WTC11 (cell line): ENCODE data around the gene A1BG. TPM values are rescaled to one million over a fixed set of nuclear protein-coding genes. Genes with fewer than 3 reads are reported as not detected.

Experiments used
- ATAC-seq: fragments of 200-7000 bp; cut with Tn5 transposase; 2 replicates; pipeline ENCODE4 v1.10.0; 2021; ENCODE audit warnings: mild to moderate bottlenecking, moderate library complexity
- CTCF ChIA-PET: fragments of 300-600 bp; sonication (Branson Sonifier 250); formaldehyde crosslinking; loops from one replicate; lab custom pipeline; 2021; ENCODE audit warnings: antibody characterized with exemption; lab: Charles Lee
- POLR2A ChIA-PET: fragments of 350-600 bp; sonication (Branson Sonifier 250); formaldehyde crosslinking; loops from one replicate; lab custom pipeline; 2021; ENCODE audit warnings: antibody characterized with exemption; lab: Charles Lee
- DNase-seq: peaks from one replicate; pipeline ENCODE4 v3.0.0; 2021; ENCODE audit warnings: low spot score
- H3K27ac Mint-ChIP-seq: 2 replicates; pipeline ENCODE4 v1.8.0; 2021; ENCODE audit warnings: mixed read lengths
- H3K27me3 Mint-ChIP-seq: 2 replicates; pipeline ENCODE4 v1.8.0; 2021; ENCODE audit warnings: low read depth, mild to moderate bottlenecking, moderate library complexity, mixed read lengths
- H3K36me3 Mint-ChIP-seq: 2 replicates; pipeline ENCODE4 v1.8.0; 2021; ENCODE audit warnings: mixed read lengths
- H3K4me1 Mint-ChIP-seq: 2 replicates; pipeline ENCODE4 v1.8.0; 2022; ENCODE audit warnings: mixed read lengths
- H3K4me3 Mint-ChIP-seq: 2 replicates; pipeline ENCODE4 v1.8.0; 2021; ENCODE audit warnings: mild to moderate bottlenecking, moderate library complexity, mixed read lengths
- H3K9me3 Mint-ChIP-seq: 2 replicates; pipeline ENCODE4 v1.8.0; 2021; ENCODE audit warnings: mixed read lengths
- AFF4 ChIP-seq: sonication (generic); formaldehyde crosslinking; IDR thresholded peaks from 2 replicates; pipeline ENCODE4 v1.8.1; 2023; ENCODE audit warnings: mild to moderate bottlenecking, missing genetic modification reagents, borderline replicate concordance
- ATF2 ChIP-seq: sonication (generic); formaldehyde crosslinking; IDR thresholded peaks from 2 replicates; pipeline ENCODE4 v1.8.1; 2022; ENCODE audit warnings: low read depth, missing genetic modification reagents, borderline replicate concordance
- CREM ChIP-seq: sonication (generic); formaldehyde crosslinking; IDR thresholded peaks from 2 replicates; pipeline ENCODE4 v1.8.1; 2022; ENCODE audit warnings: mild to moderate bottlenecking, missing genetic modification reagents, moderate library complexity
- E2F5 ChIP-seq: sonication (generic); formaldehyde crosslinking; IDR thresholded peaks from 2 replicates; pipeline ENCODE4 v1.8.1; 2022; ENCODE audit warnings: mild to moderate bottlenecking, moderate library complexity, missing genetic modification reagents
- EMX1 ChIP-seq: fragments of 250-450 bp; sonication (Bioruptor Pico); IDR thresholded peaks from 2 replicates; pipeline ENCODE4 v1.8.0; 2021; ENCODE audit warnings: mild to moderate bottlenecking
- ERG ChIP-seq: fragments of 250-450 bp; sonication (Bioruptor Pico); IDR thresholded peaks from 2 replicates; pipeline ENCODE4 v1.8.0; 2021; ENCODE audit warnings: mild to moderate bottlenecking
- ESRRA ChIP-seq: sonication (generic); formaldehyde crosslinking; IDR thresholded peaks from 2 replicates; pipeline ENCODE4 v1.8.1; 2022; ENCODE audit warnings: mild to moderate bottlenecking, missing genetic modification reagents, borderline replicate concordance
- HMGXB4 ChIP-seq: sonication (generic); formaldehyde crosslinking; IDR thresholded peaks from 2 replicates; pipeline ENCODE4 v1.8.1; 2023; ENCODE audit warnings: mild to moderate bottlenecking, moderate library complexity, missing genetic modification reagents
- IRF2 ChIP-seq: sonication (generic); formaldehyde crosslinking; IDR thresholded peaks from 2 replicates; pipeline ENCODE4 v1.8.0; 2022; ENCODE audit warnings: low read depth, missing genetic modification reagents, borderline replicate concordance
- KAT7 ChIP-seq: sonication (generic); formaldehyde crosslinking; IDR thresholded peaks from 2 replicates; pipeline ENCODE4 v1.8.1; 2023; ENCODE audit warnings: missing genetic modification reagents, mild to moderate bottlenecking, borderline replicate concordance
- MAX ChIP-seq: sonication (generic); formaldehyde crosslinking; IDR thresholded peaks from 2 replicates; pipeline ENCODE4 v1.8.0; 2022; ENCODE audit warnings: mild to moderate bottlenecking, missing genetic modification reagents
- MLX ChIP-seq: sonication (generic); formaldehyde crosslinking; IDR thresholded peaks from 2 replicates; pipeline ENCODE4 v1.8.1; 2023; ENCODE audit warnings: mild to moderate bottlenecking, missing genetic modification reagents, moderate library complexity
- NFE2L1 ChIP-seq: sonication (generic); formaldehyde crosslinking; IDR thresholded peaks from 2 replicates; pipeline ENCODE4 v1.8.1; 2023; ENCODE audit warnings: missing genetic modification reagents
- NFYB ChIP-seq: sonication (generic); formaldehyde crosslinking; conservative IDR thresholded peaks from 2 replicates; pipeline ENCODE4 v1.8.0; 2022; ENCODE audit warnings: low read depth, missing genetic modification reagents
- NR1H2 ChIP-seq: sonication (generic); formaldehyde crosslinking; IDR thresholded peaks from 2 replicates; pipeline ENCODE4 v1.9.0; 2021; ENCODE audit warnings: mild to moderate bottlenecking, moderate library complexity, missing genetic modification reagents
- SMAD3 ChIP-seq: sonication (generic); formaldehyde crosslinking; IDR thresholded peaks from 2 replicates; pipeline ENCODE4 v1.8.0; 2022; ENCODE audit warnings: missing genetic modification reagents, mild to moderate bottlenecking, borderline replicate concordance
- TCF7 ChIP-seq: sonication (generic); formaldehyde crosslinking; IDR thresholded peaks from 2 replicates; pipeline ENCODE4 v1.8.0; 2022; ENCODE audit warnings: mild to moderate bottlenecking, low read depth, missing genetic modification reagents, moderate library complexity
- TEAD4 ChIP-seq: sonication (generic); formaldehyde crosslinking; IDR thresholded peaks from 2 replicates; pipeline ENCODE4 v1.8.0; 2022; ENCODE audit warnings: mild to moderate bottlenecking, missing genetic modification reagents
- TP53 ChIP-seq: sonication (generic); formaldehyde crosslinking; IDR thresholded peaks from 2 replicates; pipeline ENCODE4 v1.8.1; 2023; ENCODE audit warnings: mild to moderate bottlenecking, missing genetic modification reagents
- USF1 ChIP-seq: sonication (generic); formaldehyde crosslinking; IDR thresholded peaks from 2 replicates; pipeline ENCODE4 v1.8.0; 2022; ENCODE audit warnings: mild to moderate bottlenecking, missing genetic modification reagents
- ZNF121 ChIP-seq: sonication (generic); formaldehyde crosslinking; IDR thresholded peaks from 2 replicates; pipeline ENCODE4 v1.8.0; 2023; ENCODE audit warnings: missing genetic modification reagents
- ZNF232 ChIP-seq: sonication (generic); formaldehyde crosslinking; IDR thresholded peaks from 2 replicates; pipeline ENCODE4 v1.8.0; 2022; ENCODE audit warnings: mild to moderate bottlenecking, missing genetic modification reagents
- ZNF317 ChIP-seq: sonication (generic); formaldehyde crosslinking; IDR thresholded peaks from 2 replicates; pipeline ENCODE4 v1.8.1; 2023; ENCODE audit warnings: low read depth, mild to moderate bottlenecking, moderate library complexity, missing genetic modification reagents, borderline replicate concordance
- total RNA-seq: library from RNA; stranded (reverse); gene quantifications from 3 replicates; pipeline ENCODE4 v1.2.3, GENCODE V29; 2021

The A1BG gene
- total RNA-seq, 1 experiment from 2014 or later = 24.3 TPM

GRCh38 chr19:58401840-58402421, 48.6 kb upstream of the A1BG start (continued):
- TF ChIP-seq NR1H2 (CRISPR knock-in tag) = no peak

- Mint-ChIP-seq H3K4me1 (peaks cover 9% of the 10 kb centered on the region), H3K27me3 (peaks cover 33% of the 10 kb centered on the region), H3K36me3 (peaks cover 4% of the 10 kb centered on the region; the same call in 1 of the 2 replicates), H3K4me3 (peak overlapping the region; percentile 83), H3K27ac (peak overlapping the region; percentile 53; the same call in 1 of the 2 replicates), H3K9me3 (no peaks in the 10 kb centered on the region)
- ATAC-seq (peak; percentile 95), DNase-seq (peak; percentile 99)
- ChIA-PET POLR2A (no interaction called here), CTCF (no interaction called here)
- TF ChIP-seq ZNF317 (CRISPR knock-in tag) = no peak
- peak; percentile 94 for TF ChIP-seq NFYB (CRISPR knock-in tag)
- no peak for TF ChIP-seq ESRRA (CRISPR knock-in tag)
- no peak for TF ChIP-seq NR1H2 (CRISPR knock-in tag)
- TF ChIP-seq USF1 = no peak; the same call in 1 of the 2 replicates
- peak; percentile 92 for TF ChIP-seq MAX (CRISPR knock-in tag)
- no peak for TF ChIP-seq TEAD4 (CRISPR knock-in tag)
- TF ChIP-seq ATF2 (CRISPR knock-in tag) = no peak
- TF ChIP-seq MLX (CRISPR knock-in tag) = no peak
- no peak; the same call in 1 of the 2 replicates for TF ChIP-seq TCF7 (CRISPR knock-in tag)
- no peak for TF ChIP-seq ZNF121 (CRISPR knock-in tag)
- TF ChIP-seq E2F5 (CRISPR knock-in tag) = peak; percentile 98
- peak; percentile 26; the same call in 1 of the 2 replicates for TF ChIP-seq SMAD3
- no peak for TF ChIP-seq HMGXB4 (CRISPR knock-in tag)
- TF ChIP-seq ERG (CRISPR knock-in tag) = no peak
- no peak for TF ChIP-seq IRF2 (CRISPR knock-in tag)
- TF ChIP-seq EMX1 (CRISPR knock-in tag) = no peak
- peak; percentile 91 for TF ChIP-seq CREM (CRISPR knock-in tag)
- TF ChIP-seq KAT7 = no peak
- no peak for TF ChIP-seq TP53 (CRISPR knock-in tag)
- TF ChIP-seq NFE2L1 (CRISPR knock-in tag) = peak; percentile 65; the same call in 1 of the 2 replicates
- 0 out of 2 replicates have a peak, but pooled peaks have one; percentile 2 for TF ChIP-seq ZNF232
- no peak for TF ChIP-seq AFF4 (CRISPR knock-in tag)
Observed at GRCh38 chr19:58400916-58401839, 47.9 kb upstream of the A1BG start.
